ENCODE results near the gene MLANA.

DNA sequence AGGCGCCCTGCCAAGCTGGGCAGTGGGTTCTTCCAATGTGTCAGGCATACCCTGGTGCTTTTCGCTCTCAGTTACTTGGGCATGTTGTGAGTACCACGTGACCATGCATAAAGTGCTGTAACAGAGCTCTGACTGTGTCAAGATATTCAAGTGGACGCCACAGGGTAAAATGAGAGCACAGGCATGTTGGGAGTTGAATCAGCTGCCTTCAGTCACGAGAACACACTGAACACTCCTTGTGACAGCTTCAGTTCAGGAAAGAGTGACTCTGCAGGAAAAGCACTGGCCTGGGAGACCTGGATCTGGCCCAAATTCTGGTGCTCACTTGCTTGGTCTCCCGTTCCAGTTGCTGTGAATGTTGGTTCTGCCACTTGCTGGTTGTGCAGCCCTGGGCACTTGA lies 5.1 kb downstream of the MLANA start:
- TF ChIP-seq, protein P1, sequence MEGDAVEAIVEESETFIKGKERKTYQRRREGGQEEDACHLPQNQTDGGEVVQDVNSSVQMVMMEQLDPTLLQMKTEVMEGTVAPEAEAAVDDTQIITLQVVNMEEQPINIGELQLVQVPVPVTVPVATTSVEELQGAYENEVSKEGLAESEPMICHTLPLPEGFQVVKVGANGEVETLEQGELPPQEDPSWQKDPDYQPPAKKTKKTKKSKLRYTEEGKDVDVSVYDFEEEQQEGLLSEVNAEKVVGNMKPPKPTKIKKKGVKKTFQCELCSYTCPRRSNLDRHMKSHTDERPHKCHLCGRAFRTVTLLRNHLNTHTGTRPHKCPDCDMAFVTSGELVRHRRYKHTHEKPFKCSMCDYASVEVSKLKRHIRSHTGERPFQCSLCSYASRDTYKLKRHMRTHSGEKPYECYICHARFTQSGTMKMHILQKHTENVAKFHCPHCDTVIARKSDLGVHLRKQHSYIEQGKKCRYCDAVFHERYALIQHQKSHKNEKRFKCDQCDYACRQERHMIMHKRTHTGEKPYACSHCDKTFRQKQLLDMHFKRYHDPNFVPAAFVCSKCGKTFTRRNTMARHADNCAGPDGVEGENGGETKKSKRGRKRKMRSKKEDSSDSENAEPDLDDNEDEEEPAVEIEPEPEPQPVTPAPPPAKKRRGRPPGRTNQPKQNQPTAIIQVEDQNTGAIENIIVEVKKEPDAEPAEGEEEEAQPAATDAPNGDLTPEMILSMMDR (conservative IDR thresholded peaks at IDR 0.05; ENCODE audit: low read length) = no peak
- TF ChIP-seq EZH2phosphoT487 (IDR thresholded peaks at IDR 0.05; ENCODE audit: borderline replicate concordance) = no peak
